HL-60 (cell line): ENCODE results near the gene XBP1.

Source experiments
- DNase-seq, 2 experiments: peaks; one replicate each; pipeline ENCODE4 v3.0.0-alpha.2; 2010 to 2020; ENCODE audit warnings: low read depth in 1 of 2, low spot score in 1 of 2
- H3K27ac ChIP-seq: fragments of 250-450 bp; sonication (Bioruptor Pico); replicated peaks from 2 replicates; pipeline ENCODE4 v1.5.1; 2020; ENCODE audit warnings: mild to moderate bottlenecking, moderate library complexity
- H3K27me3 ChIP-seq: fragments of 250-450 bp; sonication (Bioruptor Pico); 2 replicates; pipeline ENCODE4 v1.5.1; 2021; ENCODE audit warnings: mild to moderate bottlenecking, moderate library complexity; ENCODE audit not compliant: insufficient read depth, poor library complexity, severe bottlenecking
- H3K4me3 ChIP-seq: replicated peaks from 2 replicates; pipeline ENCODE4 v1.5.1; 2011; ENCODE audit warnings: mild to moderate bottlenecking, control low read depth, low read length; ENCODE audit not compliant: insufficient read depth
- CTCF ChIP-seq: IDR thresholded peaks from one replicate; pipeline ENCODE4 v1.5.1; 2011; ENCODE audit warnings: low read length, control low read depth, inconsistent platforms; ENCODE audit not compliant: insufficient read depth
- GABPA ChIP-seq: IDR thresholded peaks from 2 replicates; pipeline ENCODE4 v1.6.1; 2012; ENCODE audit warnings: low read depth
- POLR2AphosphoS5 ChIP-seq: IDR thresholded peaks from 2 replicates; pipeline ENCODE4 v1.6.1; 2012; ENCODE audit warnings: low read depth
- REST ChIP-seq: IDR thresholded peaks from 2 replicates; pipeline ENCODE4 v1.6.1; 2012; ENCODE audit warnings: low read depth; ENCODE audit not compliant: insufficient replicate concordance
- SPI1 ChIP-seq: IDR thresholded peaks from 2 replicates; pipeline ENCODE4 v1.6.1; 2012; ENCODE audit warnings: low read depth, mild to moderate bottlenecking, borderline replicate concordance

XBP1 gene

GRCh38 chr22:28799606-28800307 lies 612 bp downstream of the XBP1 start:
- peak overlapping the region; percentile 92 for H3K27ac ChIP-seq
- TF ChIP-seq REST = no peak
- peak overlapping the region; percentile 72 for H3K4me3 ChIP-seq
- DNase-seq = no peak
- no peaks in the 10 kb centered on the region for H3K27me3 ChIP-seq

- Histone ChIP-seq H3K27ac (peak overlapping the region; percentile 92), H3K4me3 (peak overlapping the region; percentile 72), H3K27me3 (no peaks in the 10 kb centered on the region)
- DNase-seq = peak; percentile 82 to 89
- TF ChIP-seq SPI1 (peak; percentile 2; the same call in 1 of the 2 replicates), GABPA (no peak), POLR2AphosphoS5 (peak; percentile 69; the same call in 1 of the 2 replicates), REST (no peak)
These were observed 1.4 kb downstream of the XBP1 start for GRCh38 chr22:28798810-28799605.

GRCh38 chr22:28795932-28796856 lies 4.2 kb downstream of the XBP1 start:
- TF ChIP-seq GABPA = no peak
- no peak for TF ChIP-seq SPI1
- TF ChIP-seq CTCF = no peak
- no peak for TF ChIP-seq POLR2AphosphoS5
- no peak for TF ChIP-seq REST
- no peak for DNase-seq
- Histone ChIP-seq H3K27me3 (no peaks in the 10 kb centered on the region), H3K27ac (no peak overlapping the region; the same call in 1 of the 2 replicates), H3K4me3 (no peak overlapping the region)
